ENCODE results near the gene VSIR.

VSIR gene

GRCh38 chr10:71727105-71727737 is 46.1 kb downstream of the VSIR start:
- DNase-seq: no peak

- no peak for DNase-seq
Measured at GRCh38 chr10:71726580-71727104, 46.7 kb downstream of the VSIR start.

- DNase-seq: no peak
Measured at GRCh38 chr10:71725998-71726579, 47.2 kb downstream of the VSIR start.

- DNase-seq: no peak
Measured at GRCh38 chr10:71725249-71725648, 48.1 kb downstream of the VSIR start.

GRCh38 chr10:71724539-71724938 is 48.8 kb downstream of the VSIR start:
- no peak for DNase-seq

- DNase-seq: no peak
Measured at GRCh38 chr10:71723311-71723710, 50.0 kb downstream of the VSIR start.

- no peak for DNase-seq
Measured at GRCh38 chr10:71722849-71723248, 50.5 kb downstream of the VSIR start.

GRCh38 chr10:71721313-71721712 is 52.0 kb downstream of the VSIR start:
- DNase-seq: no peak

GRCh38 chr10:71720288-71720687 is 53.0 kb downstream of the VSIR start:
- DNase-seq: no peak

GRCh38 chr10:71719464-71720201 is 53.7 kb downstream of the VSIR start, which contains the start of gene C10orf105:
Gene C10orf105, minus strand, starts transcription at chr10:71719778. Its CDS starts 3,441 bp downstream, at chr10:71716337.
- DNase-seq: no peak

- DNase-seq: no peak
Measured at GRCh38 chr10:71719042-71719441, 54.3 kb downstream of the VSIR start.

GRCh38 chr10:71718165-71718698 is 55.1 kb downstream of the VSIR start:
- DNase-seq: no peak

GRCh38 chr10:71717551-71717951 is 55.8 kb downstream of the VSIR start:
- no peak for DNase-seq

GRCh38 chr10:71717056-71717455 is 56.3 kb downstream of the VSIR start:
- DNase-seq: no peak

- DNase-seq: no peak
Measured at GRCh38 chr10:71716426-71716825, 56.9 kb downstream of the VSIR start.

GRCh38 chr10:71715860-71716259 is 57.5 kb downstream of the VSIR start:
- no peak for DNase-seq

GRCh38 chr10:71715026-71715425 is 58.3 kb downstream of the VSIR start:
- no peak for DNase-seq

GRCh38 chr10:71714592-71714991 is 58.7 kb downstream of the VSIR start:
- DNase-seq: no peak

GRCh38 chr10:71714031-71714410 is 59.3 kb downstream of the VSIR start:
- no peak for DNase-seq

GRCh38 chr10:71713135-71714030 is 59.9 kb downstream of the VSIR start:
- no peak for DNase-seq

- DNase-seq: no peak
Measured at GRCh38 chr10:71712572-71713134, 60.7 kb downstream of the VSIR start.

GRCh38 chr10:71712170-71712569 is 61.1 kb downstream of the VSIR start:
- DNase-seq: no peak
